Airway epithelial cell (primary cell): ENCODE results near the gene CD300LF. TPM values are rescaled to one million over a fixed set of nuclear protein-coding genes. Genes with fewer than 3 reads are reported as not detected.

Source experiments
- total RNA-seq: library from RNA; depleted of rRNA; stranded (reverse); fragments of >200 nt; gene quantifications from 2 replicates; pipeline ENCODE4 v1.2.3, GENCODE V29; 2015

The CD300LF gene
- not detected in 2 replicates for total RNA-seq

DNA sequence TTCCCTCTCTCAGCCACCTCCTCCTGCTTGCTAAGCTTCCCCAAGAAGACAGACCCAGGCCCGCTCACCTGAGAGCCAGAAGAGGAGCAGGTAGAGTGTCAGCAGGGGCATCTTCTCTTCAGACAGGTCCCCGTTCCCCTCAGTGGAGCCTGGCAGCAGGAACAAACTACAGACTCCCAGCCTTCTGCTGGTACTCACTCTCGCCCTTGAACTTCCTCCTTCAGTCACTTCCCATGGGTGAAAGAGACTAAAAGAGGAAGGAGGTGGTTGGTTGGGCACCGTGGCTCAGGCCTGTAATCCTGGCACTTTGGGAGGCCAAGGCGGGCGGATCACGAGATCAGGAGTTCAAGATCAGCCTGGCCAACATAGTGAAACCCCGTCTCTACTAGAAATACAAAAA, at the start of gene CD300LF:
CD300LF (minus strand) TSS at position 168 of the 400 bp plus-strand sequence; CDS start at position 111, 57 bp downstream.

DNA sequence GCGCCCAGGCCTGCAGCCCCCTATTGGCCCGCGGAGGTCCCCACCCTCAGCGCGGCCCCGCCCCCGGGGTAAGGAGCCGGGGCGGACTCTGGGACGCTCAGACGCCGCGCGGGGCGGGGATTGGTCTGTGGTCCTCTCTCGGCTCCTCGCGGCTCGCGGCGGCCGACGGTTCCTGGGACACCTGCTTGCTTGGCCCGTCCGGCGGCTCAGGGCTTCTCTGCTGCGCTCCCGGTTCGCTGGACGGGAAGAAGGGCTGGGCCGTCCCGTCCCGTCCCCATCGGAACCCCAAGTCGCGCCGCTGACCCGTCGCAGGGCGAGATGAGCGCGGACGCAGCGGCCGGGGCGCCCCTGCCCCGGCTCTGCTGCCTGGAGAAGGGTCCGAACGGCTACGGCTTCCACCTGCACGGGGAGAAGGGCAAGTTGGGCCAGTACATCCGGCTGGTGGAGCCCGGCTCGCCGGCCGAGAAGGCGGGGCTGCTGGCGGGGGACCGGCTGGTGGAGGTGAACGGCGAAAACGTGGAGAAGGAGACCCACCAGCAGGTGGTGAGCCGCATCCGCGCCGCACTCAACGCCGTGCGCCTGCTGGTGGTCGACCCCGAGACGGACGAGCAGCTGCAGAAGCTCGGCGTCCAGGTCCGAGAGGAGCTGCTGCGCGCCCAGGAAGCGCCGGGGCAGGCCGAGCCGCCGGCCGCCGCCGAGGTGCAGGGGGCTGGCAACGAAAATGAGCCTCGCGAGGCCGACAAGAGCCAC, 36.0 kb upstream of the CD300LF start, which contains the start of gene NHERF1:
NHERF1 (plus strand) TSS at position 100 of the 750 bp plus-strand sequence; CDS start at position 319, 219 bp downstream.

DNA sequence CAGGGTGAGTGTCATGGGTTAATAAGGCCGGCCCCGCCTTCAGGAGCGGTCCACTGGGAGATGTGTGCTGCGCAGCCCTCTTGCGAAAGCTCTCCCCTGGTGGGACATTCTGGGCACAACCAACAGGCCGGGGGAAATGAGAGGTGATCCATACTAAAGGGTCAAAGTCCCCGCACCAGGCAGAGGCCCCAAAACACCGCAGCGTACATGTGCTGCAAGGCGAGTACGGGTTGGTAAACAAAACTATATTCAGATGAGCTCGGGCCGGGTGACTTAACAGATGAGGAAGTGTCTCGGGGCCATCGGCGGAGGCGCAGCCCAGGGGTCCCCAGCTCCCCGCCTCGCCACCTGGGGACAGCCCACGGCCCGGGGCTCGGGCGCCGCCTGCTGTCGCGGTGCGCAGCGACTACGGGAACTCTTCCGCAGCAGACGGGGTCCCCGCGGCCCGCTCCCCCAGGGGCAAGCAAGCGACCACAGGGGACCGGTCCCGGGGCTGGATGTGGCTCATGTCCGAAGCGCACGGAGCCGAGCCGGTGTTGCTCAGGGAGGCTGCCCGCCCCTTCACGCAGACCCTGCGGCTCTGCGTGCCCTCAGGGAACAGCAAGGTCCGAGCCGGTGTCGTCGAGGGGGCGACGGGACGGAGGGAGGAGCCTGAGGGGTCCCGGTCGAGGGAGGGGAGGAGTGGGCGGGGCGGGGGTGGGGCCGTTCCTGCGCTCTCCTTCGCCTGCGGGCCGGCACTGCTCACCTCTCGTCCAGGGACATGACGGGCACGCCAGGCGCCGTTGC, 24.0 kb upstream of the CD300LF start, which contains the start of gene RAB37:
RAB37 (plus strand) TSS at position 744 of the 786 bp plus-strand sequence; CDS start at position 761, 17 bp downstream.

Other genes starting within 250 kb of the CD300LF start
- not detected in 2 replicates for gene CD300A, start 246.3 kb downstream of the CD300LF start, total RNA-seq
- not detected in 2 replicates for gene CD300LB, start 181.4 kb downstream of the CD300LF start, total RNA-seq
- gene CD300C, start 166.8 kb downstream of the CD300LF start, total RNA-seq = not detected in 2 replicates
- gene CD300H, start 145.4 kb downstream of the CD300LF start, total RNA-seq = 0.46 TPM in 1 of 2 replicates, not detected in the other
- gene CD300LD, start 120.6 kb downstream of the CD300LF start, total RNA-seq = not detected in 2 replicates
- gene CD300E, start 89.2 kb downstream of the CD300LF start, total RNA-seq = not detected in 2 replicates
- gene RAB37, start 24.3 kb upstream of the CD300LF start, total RNA-seq = 0.05 and 0.42 TPM in 2 replicates
- 215 and 238 TPM in 2 replicates for gene NHERF1, start 35.7 kb upstream of the CD300LF start, total RNA-seq
- gene NAT9, start 63.4 kb upstream of the CD300LF start, total RNA-seq = 22.3 and 24.6 TPM in 2 replicates
- not detected in 2 replicates for gene GRIN2C, start 147.0 kb upstream of the CD300LF start, total RNA-seq
- gene FDXR, start 160.1 kb upstream of the CD300LF start, total RNA-seq = 48.2 and 57.8 TPM in 2 replicates
- gene FADS6, start 180.7 kb upstream of the CD300LF start, total RNA-seq = 0.74 and 0.85 TPM in 2 replicates
- 5.2 and 5.6 TPM in 2 replicates for gene USH1G, start 210.3 kb upstream of the CD300LF start, total RNA-seq
- 0.42 and 0.79 TPM in 2 replicates for gene OTOP2, start 211.3 kb upstream of the CD300LF start, total RNA-seq
- 0.14 and 0.56 TPM in 2 replicates for gene OTOP3, start 223.0 kb upstream of the CD300LF start, total RNA-seq